Neural cell (in vitro differentiated cells): ENCODE data around the gene ADGRF1.

Experiments used
- CTCF ChIP-seq: fragments of 450-650 bp; IDR thresholded peaks from 2 replicates; pipeline ENCODE4 v1.5.1; 2014; ENCODE audit warnings: antibody characterized with exemption, mild to moderate bottlenecking, moderate library complexity; ENCODE audit not compliant: poor library complexity, severe bottlenecking
- EP300 ChIP-seq: fragments of 450-650 bp; conservative IDR thresholded peaks from 2 replicates; pipeline ENCODE4 v1.6.1; 2014; ENCODE audit warnings: antibody characterized with exemption, mild to moderate bottlenecking, moderate library complexity; ENCODE audit not compliant: poor library complexity, severe bottlenecking
- POLR2AphosphoS5 ChIP-seq: IDR thresholded peaks from 2 replicates; pipeline ENCODE4 v1.6.1; 2012
- RAD21 ChIP-seq: fragments of 450-650 bp; conservative IDR thresholded peaks from 2 replicates; pipeline ENCODE4 v1.6.1; 2014; ENCODE audit warnings: antibody characterized with exemption, mild to moderate bottlenecking, moderate library complexity
- SMC3 ChIP-seq: fragments of 450-650 bp; conservative IDR thresholded peaks from 2 replicates; pipeline ENCODE4 v1.6.1; 2014; ENCODE audit warnings: antibody characterized with exemption, mild to moderate bottlenecking, moderate library complexity; ENCODE audit not compliant: poor library complexity
- TAF1 ChIP-seq: IDR thresholded peaks from 2 replicates; pipeline ENCODE4 v1.6.1; 2012; ENCODE audit warnings: low read depth

DNA sequence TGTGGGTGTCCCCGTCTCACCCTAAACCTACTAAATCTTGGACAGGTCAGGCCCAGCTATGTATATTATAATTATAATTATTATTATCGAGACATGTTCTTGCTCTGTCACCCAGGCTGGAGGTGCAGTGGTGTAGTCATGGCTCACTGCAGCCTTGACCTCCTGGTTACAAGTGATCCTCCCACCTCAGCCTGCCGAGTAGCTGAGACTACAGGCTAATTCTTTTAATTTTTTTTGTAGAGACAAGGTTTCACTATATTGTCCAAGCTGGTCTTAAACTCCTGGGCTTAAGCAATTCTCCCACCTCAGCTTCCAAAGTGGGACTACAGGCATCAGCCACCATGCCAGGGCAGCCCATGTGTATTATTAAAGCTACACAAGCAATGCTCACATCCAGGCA, 10.5 kb downstream of the ADGRF1 start:
- no peak for TF ChIP-seq EP300
- no peak for TF ChIP-seq CTCF
- TF ChIP-seq TAF1: no peak
- no peak for TF ChIP-seq SMC3
- TF ChIP-seq POLR2AphosphoS5: no peak
- TF ChIP-seq RAD21: no peak
